B cell (primary cell): ENCODE results near the gene LRRC8E.

Experiments
- CTCF ChIP-seq: fragments of 200-600 bp; IDR thresholded peaks from one replicate; pipeline ENCODE4 v1.8.0; 2022; ENCODE audit warnings: antibody characterized with exemption, mild to moderate bottlenecking
- EZH2 ChIP-seq: IDR thresholded peaks from 2 replicates; pipeline ENCODE4 v1.6.1; 2012; ENCODE audit warnings: borderline replicate concordance, low read depth, mild to moderate bottlenecking, moderate library complexity, low read length; ENCODE audit not compliant: insufficient read depth, poor library complexity, severe bottlenecking

GRCh38 chr19:7871437-7872305 lies 16.6 kb upstream of the LRRC8E start:
- TF ChIP-seq CTCF (no peak), EZH2 (no peak)
